ENCODE data around the gene TCERG1L.

- TF ChIP-seq EZH2 (IDR thresholded peaks at IDR 0.05; ENCODE audit: insufficient read depth, poor library complexity, severe bottlenecking): no peak
- TF ChIP-seq EZH2phosphoT487 (IDR thresholded peaks at IDR 0.05; ENCODE audit: insufficient read depth, low read depth): no peak
These were observed 185.0 kb downstream of the TCERG1L start for GRCh38 chr10:131126321-131127137.
